CD4-positive, alpha-beta T cell treated with Interferon gamma for 1 hour (primary cell): ENCODE measurements around the gene KCNQ5.

ENCODE experiments used
- DNase-seq: peaks from one replicate; pipeline ENCODE4 v3.0.0-alpha.2; 2020

Gene KCNQ5

GRCh38 chr6:72640615-72640930 lies 18.7 kb downstream of the KCNQ5 start:
- no peak for DNase-seq

GRCh38 chr6:72642435-72642834 lies 20.6 kb downstream of the KCNQ5 start:
- DNase-seq = no peak

DNA sequence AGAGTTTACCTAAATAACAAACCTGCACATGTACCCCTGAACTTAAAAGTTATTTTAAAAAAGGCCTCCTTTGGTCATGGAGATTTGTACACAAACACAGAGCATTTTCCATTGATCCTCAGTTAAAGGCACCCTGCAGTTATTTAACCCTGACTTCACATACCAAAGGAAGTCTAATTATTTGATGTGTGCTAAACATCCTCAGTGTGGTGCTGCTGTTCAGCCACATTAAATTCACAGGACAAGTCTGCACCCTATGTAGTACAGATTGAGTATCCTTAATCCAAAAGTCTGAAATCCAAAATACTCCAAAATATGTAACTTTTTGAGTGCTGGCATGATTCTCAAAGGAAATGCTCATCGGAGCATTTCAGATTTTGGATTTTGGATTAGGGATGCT lies 21.4 kb downstream of the KCNQ5 start:
- DNase-seq = no peak

GRCh38 chr6:72646604-72647485 lies 25.0 kb downstream of the KCNQ5 start:
- no peak for DNase-seq

GRCh38 chr6:72647489-72647888 lies 25.6 kb downstream of the KCNQ5 start:
- no peak for DNase-seq

DNA sequence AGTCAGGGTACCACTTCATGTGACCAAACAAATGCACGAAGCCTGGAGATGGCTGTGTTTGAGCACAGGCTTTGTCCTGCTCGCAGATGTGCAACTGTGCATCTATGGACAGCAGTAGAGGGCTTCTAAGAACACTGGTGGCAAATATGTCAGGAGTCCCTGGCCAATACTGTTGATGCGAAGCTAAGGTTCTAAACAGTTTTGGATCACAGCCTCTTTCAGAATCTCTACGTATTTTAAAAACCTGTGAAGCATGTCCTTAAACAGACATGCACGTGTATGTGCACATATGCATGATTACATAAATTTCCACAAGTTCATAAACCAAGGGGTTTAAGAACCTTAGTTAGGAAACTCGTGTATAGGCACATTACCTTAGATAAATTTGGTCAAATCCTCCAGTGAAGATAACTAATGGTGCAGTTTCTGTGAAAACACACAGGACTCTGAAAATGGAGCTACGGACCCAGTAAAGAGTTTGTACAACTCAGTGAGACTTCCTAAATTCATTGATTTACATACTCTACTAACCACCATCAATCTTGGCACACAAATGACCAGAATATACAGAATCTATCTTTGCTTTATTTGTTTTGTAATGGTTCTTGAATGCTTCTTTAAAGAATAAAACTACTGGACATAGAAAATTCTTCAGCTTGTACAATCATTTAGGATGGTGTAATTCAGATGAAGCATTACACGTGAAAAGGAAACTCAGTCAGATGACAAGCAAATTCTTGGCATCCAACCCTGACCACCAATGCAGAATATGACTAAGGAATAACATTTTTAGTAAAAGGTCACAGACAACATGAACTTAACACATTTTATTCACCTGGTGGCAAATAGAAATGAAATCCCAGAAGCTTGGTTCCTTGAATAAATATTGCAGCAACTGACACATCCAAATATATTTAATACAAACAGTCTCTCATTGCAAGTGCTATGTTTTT lies 27.4 kb downstream of the KCNQ5 start:
- no peak for DNase-seq

DNA sequence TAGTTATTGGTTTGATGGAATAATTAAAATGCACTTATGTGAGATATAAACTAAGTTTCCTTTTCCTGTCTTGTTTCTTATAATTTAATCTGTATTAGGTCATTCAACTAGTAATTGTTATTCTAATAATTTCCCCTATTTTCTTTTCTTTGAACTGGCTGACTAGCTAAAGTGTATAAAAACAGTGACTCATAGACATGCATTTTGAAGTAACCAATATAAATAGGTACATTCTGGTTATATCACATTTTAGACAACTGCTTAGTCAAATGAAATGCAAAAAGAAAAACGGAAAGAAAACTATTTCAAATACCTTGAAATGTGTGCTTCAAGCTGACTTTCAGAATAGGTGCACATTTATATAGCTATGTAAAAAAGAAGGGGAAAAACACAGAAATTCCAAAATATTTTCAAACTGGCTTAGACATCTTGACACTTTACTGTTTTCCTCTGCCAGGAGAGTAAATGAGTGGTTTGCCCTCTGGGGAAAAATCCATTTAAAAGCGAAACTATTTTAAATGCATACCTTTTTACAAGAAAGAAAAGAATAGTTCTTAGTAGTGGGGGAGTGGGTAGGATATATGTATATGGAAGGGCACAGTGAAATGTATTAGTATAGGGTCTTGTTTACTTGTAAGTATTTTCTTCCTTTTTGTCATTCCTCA lies 28.3 kb downstream of the KCNQ5 start:
- no peak for DNase-seq

- no peak for DNase-seq
These were observed 29.3 kb downstream of the KCNQ5 start for GRCh38 chr6:72651174-72651573.

DNA sequence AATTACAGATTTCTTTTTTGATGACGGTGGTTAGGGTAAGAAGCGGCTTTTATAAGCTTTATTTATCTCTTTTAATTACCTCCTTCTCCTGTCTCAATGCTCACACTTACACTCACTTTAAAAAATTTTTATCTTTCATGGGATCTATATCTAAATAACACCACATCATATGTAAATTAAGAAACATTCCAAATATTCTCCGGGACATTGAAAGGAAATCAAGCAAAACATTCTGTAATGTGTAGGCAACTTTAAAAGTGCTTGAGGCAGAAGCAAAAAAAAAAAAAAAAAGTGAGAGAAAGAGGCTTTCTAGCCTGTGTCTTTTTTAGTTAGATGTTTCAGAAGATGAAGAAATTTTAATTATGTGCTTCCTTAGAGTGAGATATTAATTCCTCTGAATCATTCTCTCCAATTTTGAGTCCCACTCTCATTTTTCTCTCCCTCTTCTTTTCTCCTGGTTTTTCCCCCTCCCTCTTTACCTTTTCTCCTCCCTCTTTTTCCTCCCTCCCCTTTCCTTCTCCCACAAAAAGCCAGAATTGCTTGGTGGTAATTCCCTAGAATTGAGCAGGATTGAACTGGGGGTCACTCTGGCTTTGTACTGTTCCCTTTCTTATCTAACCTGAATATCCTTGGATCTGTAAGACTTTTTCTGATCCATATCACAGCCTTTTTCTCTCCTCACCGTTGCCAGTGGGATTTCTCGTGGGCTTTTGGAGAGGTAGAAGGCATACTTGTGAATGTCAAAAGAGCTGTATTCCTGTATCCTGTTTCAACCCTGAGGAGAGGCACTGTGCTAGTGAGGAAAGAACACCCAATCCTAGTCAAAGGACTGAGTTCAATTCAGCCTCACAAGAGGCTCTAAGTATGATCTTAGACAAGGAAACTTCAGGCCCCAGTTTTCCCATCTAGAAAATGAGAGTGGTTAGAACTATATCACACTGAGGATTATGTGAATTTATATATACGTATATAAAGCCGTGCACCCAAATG lies 30.4 kb downstream of the KCNQ5 start:
- no peak for DNase-seq

- DNase-seq = no peak
These were observed 31.2 kb downstream of the KCNQ5 start for GRCh38 chr6:72653026-72653425.

GRCh38 chr6:72654071-72654621 lies 32.3 kb downstream of the KCNQ5 start:
- no peak for DNase-seq

DNA sequence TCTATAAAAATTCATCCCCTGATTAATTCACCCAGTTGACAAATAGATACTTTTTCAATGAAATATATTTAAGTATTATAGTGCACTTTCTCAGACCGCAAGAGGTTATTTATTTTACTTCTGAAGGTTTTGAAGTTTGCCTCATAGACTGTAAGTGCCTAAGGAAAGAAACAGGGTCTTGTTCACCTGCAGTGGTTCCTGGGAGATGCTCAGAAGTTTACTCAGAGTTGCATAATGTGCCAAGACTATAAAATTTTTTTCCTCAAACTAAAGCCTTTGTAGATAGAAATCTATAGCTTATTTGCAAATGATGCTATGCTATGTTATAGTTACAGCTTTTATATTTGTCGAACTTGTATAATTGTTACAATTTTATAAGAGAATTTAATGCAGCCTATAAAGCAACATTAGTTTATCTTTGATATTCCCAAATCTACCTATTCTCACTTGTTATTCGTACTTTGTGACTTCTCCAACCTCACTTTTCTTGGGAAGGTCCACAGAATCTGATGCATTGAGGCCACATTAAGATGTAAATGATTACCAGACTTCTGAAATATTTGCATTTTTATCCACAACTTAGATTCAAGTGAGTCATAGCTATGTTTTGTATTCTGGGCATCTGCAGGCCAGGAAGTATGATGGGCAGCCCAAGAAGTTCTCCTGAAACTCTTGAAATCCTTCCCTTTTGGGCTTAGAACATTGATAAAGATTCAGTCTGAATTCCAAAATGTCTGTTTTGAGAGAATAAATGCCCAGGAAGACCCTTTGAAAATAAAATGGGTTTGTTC lies 35.7 kb downstream of the KCNQ5 start:
- DNase-seq = no peak

- DNase-seq = no peak
These were observed 37.9 kb downstream of the KCNQ5 start for GRCh38 chr6:72659754-72660153.

GRCh38 chr6:72661411-72661810 lies 39.5 kb downstream of the KCNQ5 start:
- no peak for DNase-seq

- no peak for DNase-seq
These were observed 43.7 kb downstream of the KCNQ5 start for GRCh38 chr6:72665599-72665998.

- no peak for DNase-seq
These were observed 47.5 kb downstream of the KCNQ5 start for GRCh38 chr6:72669324-72669723.

- no peak for DNase-seq
These were observed 51.0 kb downstream of the KCNQ5 start for GRCh38 chr6:72672906-72673305.

DNA sequence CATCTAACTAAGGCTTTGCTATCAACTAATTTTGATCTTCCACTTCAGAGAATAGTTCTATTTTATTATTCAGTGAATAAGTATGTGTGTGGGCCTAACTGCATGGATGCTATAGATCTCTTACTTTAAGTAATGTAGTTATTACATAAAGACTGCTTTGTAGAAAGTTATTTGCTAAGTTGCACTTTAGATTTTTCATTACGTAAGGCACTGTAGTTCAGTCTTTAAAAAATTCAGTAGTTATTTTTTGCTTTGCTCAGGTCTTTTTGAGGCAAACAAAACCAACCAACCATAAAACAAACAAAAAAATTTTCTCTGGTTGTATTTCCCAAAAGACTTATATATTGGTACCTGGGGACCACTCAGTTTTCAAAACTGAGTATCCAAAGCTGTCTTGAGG lies 53.0 kb downstream of the KCNQ5 start:
- DNase-seq = no peak

DNA sequence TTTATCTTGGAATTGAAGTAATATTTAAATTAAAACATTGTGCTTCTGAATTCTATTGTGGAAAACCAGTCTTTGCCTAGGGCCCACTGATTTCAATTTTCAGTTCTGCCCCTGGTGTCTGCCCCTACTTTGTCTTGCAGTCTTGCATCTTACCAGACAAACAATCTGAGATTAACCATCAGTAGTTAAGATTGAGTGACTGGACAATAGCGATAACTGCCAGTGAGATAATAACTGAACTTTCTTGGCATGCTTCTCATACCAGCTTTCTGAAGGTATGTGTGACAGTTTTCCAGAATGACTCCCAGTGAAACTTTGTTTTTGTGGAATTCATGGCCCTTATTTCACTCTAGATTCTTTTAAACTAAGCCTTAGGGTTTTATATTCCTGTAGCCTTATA lies 53.5 kb downstream of the KCNQ5 start:
- DNase-seq = no peak

GRCh38 chr6:72676995-72677394 lies 55.1 kb downstream of the KCNQ5 start:
- DNase-seq = no peak

- DNase-seq = no peak
These were observed 55.9 kb downstream of the KCNQ5 start for GRCh38 chr6:72677740-72678139.
